Measurements from ENCODE around the gene OR6K2.
"Not testable (repeated sequence)": the region's sequence is repeated elsewhere in the genome, so short reads cannot be mapped to it uniquely, and the experiment has no call there.

The OR6K2 gene

GRCh38 chr1:158700552-158700951 lies at the start of gene OR6K2:
TSS of gene OR6K2 (minus strand) at chr1:158700652. CDS start at chr1:158700652, 0 bp downstream.
- no peak for DNase-seq

- no peak for DNase-seq
Measured at GRCh38 chr1:158735848-158736247, 35.4 kb upstream of the OR6K2 start.

- no peak for DNase-seq
Measured at GRCh38 chr1:158732524-158732923, 32.1 kb upstream of the OR6K2 start.

GRCh38 chr1:158731707-158732106 lies 31.3 kb upstream of the OR6K2 start:
- no peak for DNase-seq

- DNase-seq: no peak
Measured at GRCh38 chr1:158730453-158730852, 30.0 kb upstream of the OR6K2 start.

- DNase-seq: no peak
Measured at GRCh38 chr1:158728510-158729225, 28.2 kb upstream of the OR6K2 start.

- no peak for DNase-seq
Measured at GRCh38 chr1:158724442-158724841, 24.0 kb upstream of the OR6K2 start.

- DNase-seq: no peak
Measured at GRCh38 chr1:158720620-158721019, 20.2 kb upstream of the OR6K2 start, which contains the start of gene OR6K3. TSS of gene OR6K3 (minus strand) at chr1:158720720. CDS start at chr1:158718115, 2,605 bp downstream.

GRCh38 chr1:158719664-158720063 lies 19.2 kb upstream of the OR6K2 start:
- no peak for DNase-seq

- DNase-seq: no peak
Measured at GRCh38 chr1:158717344-158717743, 16.9 kb upstream of the OR6K2 start.

- no peak for DNase-seq
Measured at GRCh38 chr1:158716335-158716734, 15.9 kb upstream of the OR6K2 start.

- DNase-seq: no peak
Measured at GRCh38 chr1:158714754-158715153, 14.3 kb upstream of the OR6K2 start.

- DNase-seq: no peak
Measured at GRCh38 chr1:158711098-158711497, 10.6 kb upstream of the OR6K2 start.

GRCh38 chr1:158706096-158706495 lies 5.6 kb upstream of the OR6K2 start:
- no peak for DNase-seq

GRCh38 chr1:158694596-158694995 lies 5.9 kb downstream of the OR6K2 start:
- no peak for DNase-seq

GRCh38 chr1:158692356-158692755 lies 8.1 kb downstream of the OR6K2 start:
- DNase-seq: no peak

GRCh38 chr1:158691907-158692306 lies 8.5 kb downstream of the OR6K2 start:
- DNase-seq: no peak

GRCh38 chr1:158691149-158691548 lies 9.3 kb downstream of the OR6K2 start:
- DNase-seq: not testable (repeated sequence)

- DNase-seq: no peak
Measured at GRCh38 chr1:158689875-158690274, 10.6 kb downstream of the OR6K2 start.

GRCh38 chr1:158689110-158689509 lies 11.3 kb downstream of the OR6K2 start:
- DNase-seq: no peak

GRCh38 chr1:158688343-158688742 lies 12.1 kb downstream of the OR6K2 start:
- DNase-seq: not testable (repeated sequence)

- no peak for DNase-seq
Measured at GRCh38 chr1:158687037-158687436, 13.4 kb downstream of the OR6K2 start.

- DNase-seq: no peak
Measured at GRCh38 chr1:158686111-158687009, 14.1 kb downstream of the OR6K2 start, which contains the start of gene SPTA1. TSS of gene SPTA1 (minus strand) at chr1:158686715. CDS start at chr1:158686517, 198 bp downstream.

GRCh38 chr1:158685085-158685484 lies 15.4 kb downstream of the OR6K2 start:
- DNase-seq: no peak

Data from stimulated activated CD4-positive, alpha-beta T cell treated with anti-CD3 and anti-CD28 coated beads, Interleukin-2, amount 100 ng/mL, for 48 hours (primary cell).